A549 (cell line): ENCODE measurements around the gene PTPRN2. TPM values are rescaled to one million over a fixed set of nuclear protein-coding genes. Genes with fewer than 3 reads are reported as not detected.

Source experiments
- ATAC-seq, 2 experiments: fragments of 200-7000 bp in 1 of 2; fragments of >200 bp in 1 of 2; cut with Nextera tagmentation in 1 of 2; cut with Tn5 transposase in 1 of 2; 3 replicates each; pipeline versions ENCODE4 v1.8.0 to v1.9.1; 2018 to 2020; ENCODE audit warnings: mild to moderate bottlenecking in 1 of 2, moderate library complexity in 1 of 2
- CTCF ChIA-PET: fragments of 300-600 bp; sonication (Branson Sonifier 250); formaldehyde crosslinking; extraction: SDS; loops from one replicate; lab custom pipeline; 2021; ENCODE audit warnings: antibody characterized with exemption, inconsistent platforms; lab: Yijun Ruan, JAX
- POLR2A ChIA-PET: fragments of 350-600 bp; formaldehyde crosslinking; extraction: SDS; loops from one replicate; lab custom pipeline; 2021; ENCODE audit warnings: antibody characterized with exemption, inconsistent platforms; lab: Yijun Ruan, JAX
- DNase-seq, 2 experiments: peaks; one replicate each; pipeline versions ENCODE4 v3.0.0 to v3.0.0-alpha.2; 2011 to 2016; ENCODE audit warnings: low read depth in 1 of 2, low spot score in 1 of 2
- FAIRE-seq: peaks from 2 replicates; lab custom pipeline; 2011; peaks lifted over from hg19 to GRCh38; lab: Jason Lieb, UNC
- H3K27ac ChIP-seq, 2 experiments: fragments of >200 bp; sonication (Bioruptor Twin); formaldehyde crosslinking; 3 replicates each; pipeline ENCODE4 v1.5.1; 2016 to 2017
- H3K4me1 ChIP-seq: fragments of >200 bp; sonication (Bioruptor Twin); formaldehyde crosslinking; 3 replicates; pipeline ENCODE4 v1.6.1; 2016
- H3K4me2 ChIP-seq: fragments of >200 bp; sonication (Bioruptor Twin); formaldehyde crosslinking; 3 replicates; pipeline ENCODE4 v1.6.1; 2016
- H3K4me3 ChIP-seq: fragments of >200 bp; sonication (Bioruptor Twin); formaldehyde crosslinking; 3 replicates; pipeline ENCODE4 v1.5.1; 2016
- H3K9me3 ChIP-seq: fragments of >200 bp; sonication (Bioruptor Twin); formaldehyde crosslinking; 3 replicates; pipeline ENCODE4 v1.6.1; 2016
- CBX2 ChIP-seq: fragments of 200-600 bp; sonication (generic); IDR thresholded peaks from 2 replicates; pipeline ENCODE4 v1.6.1; 2016; ENCODE audit warnings: low read depth, mild to moderate bottlenecking, borderline replicate concordance
- CHD2 ChIP-seq: fragments of 150-350 bp; IDR thresholded peaks from 2 replicates; pipeline ENCODE4 v1.6.1; 2014; ENCODE audit warnings: low read length; ENCODE audit not compliant: partially characterized antibody
- CHD4 ChIP-seq: fragments of 200-600 bp; sonication (generic); IDR thresholded peaks from 2 replicates; pipeline ENCODE4 v1.6.1; 2016; ENCODE audit warnings: antibody characterized with exemption, mild to moderate bottlenecking, borderline replicate concordance
- EHMT2 ChIP-seq: fragments of 200-600 bp; sonication (generic); IDR thresholded peaks from 2 replicates; pipeline ENCODE4 v1.6.1; 2016; ENCODE audit warnings: antibody characterized with exemption, low read depth, mild to moderate bottlenecking, moderate library complexity
- FOSB ChIP-seq: fragments of 250-450 bp; sonication (Bioruptor Pico); IDR thresholded peaks from 2 replicates; pipeline ENCODE4 v1.5.0; 2020; ENCODE audit warnings: mild to moderate bottlenecking, moderate library complexity
- HOXA7 ChIP-seq: fragments of 250-450 bp; sonication (Bioruptor Pico); IDR thresholded peaks from 2 replicates; pipeline ENCODE4 v1.5.0; 2020; ENCODE audit warnings: mild to moderate bottlenecking, moderate library complexity
- HOXB13 ChIP-seq: fragments of 250-450 bp; sonication (Bioruptor Pico); IDR thresholded peaks from 2 replicates; pipeline ENCODE4 v1.5.0; 2020; ENCODE audit warnings: low read depth, mild to moderate bottlenecking, moderate library complexity
- MAZ ChIP-seq: fragments of 150-350 bp; IDR thresholded peaks from 2 replicates; pipeline ENCODE4 v1.6.1; 2014; ENCODE audit warnings: antibody characterized with exemption, low read depth, low read length, borderline replicate concordance
- MYC ChIP-seq: IDR thresholded peaks from 2 replicates; pipeline ENCODE4 v1.6.1; 2012; ENCODE audit warnings: mild to moderate bottlenecking, inconsistent platforms, low read length, improper control_type of control experiment, borderline replicate concordance
- NPAS2 ChIP-seq: fragments of 250-450 bp; sonication (Bioruptor Pico); IDR thresholded peaks from 2 replicates; pipeline ENCODE4 v1.8.0; 2022; ENCODE audit warnings: mild to moderate bottlenecking, moderate library complexity, borderline replicate concordance
- POLR2A ChIP-seq: IDR thresholded peaks from 2 replicates; pipeline ENCODE4 v1.6.1; 2012; ENCODE audit warnings: mild to moderate bottlenecking, low read length
- RARB ChIP-seq: fragments of 250-450 bp; sonication (Bioruptor Pico); IDR thresholded peaks from 2 replicates; pipeline ENCODE4 v1.8.0; 2021; ENCODE audit warnings: mild to moderate bottlenecking, moderate library complexity
- RCOR1 ChIP-seq: fragments of 150-350 bp; IDR thresholded peaks from 2 replicates; pipeline ENCODE4 v1.6.1; 2014; ENCODE audit warnings: antibody characterized with exemption, low read length, low read depth
- RFX5 ChIP-seq: fragments of 450-650 bp; IDR thresholded peaks from 2 replicates; pipeline ENCODE4 v1.7.1; 2014; ENCODE audit warnings: antibody characterized with exemption, mild to moderate bottlenecking, moderate library complexity
- TP53 ChIP-seq: fragments of 250-450 bp; sonication (Bioruptor Pico); IDR thresholded peaks from 2 replicates; pipeline ENCODE4 v1.5.0; 2021; ENCODE audit warnings: mild to moderate bottlenecking, moderate library complexity
- ZC3H11A ChIP-seq: fragments of 450-650 bp; IDR thresholded peaks from 2 replicates; pipeline ENCODE4 v1.6.1; 2014; ENCODE audit warnings: antibody characterized with exemption, mild to moderate bottlenecking
- ZSCAN20 ChIP-seq: fragments of 250-450 bp; sonication (Bioruptor Pico); IDR thresholded peaks from 2 replicates; pipeline ENCODE4 v1.8.0; 2022; ENCODE audit warnings: mild to moderate bottlenecking, moderate library complexity
- WGBS: methylation state at CpG from one replicate; pipeline ENCODE4 v1.1.6; 2017; ENCODE audit errors: missing lambda C conversion rate; 5-methylcytosine and 5-hydroxymethylcytosine counted together
- polyA plus RNA-seq, 4 experiments: library from polyadenylated mRNA; depleted of rRNA in 3 of 4; stranded (reverse); fragments of >200 nt; fragmentation: RNase III in 1 of 4; extraction: RNeasy Plus Mini Kit Qiagen cat#74134 plus additional on column Dnase treatment in 1 of 4; gene quantifications; 2 replicates in 3 of 4; 3 replicates in 1 of 4; pipeline ENCODE4 v1.2.3, GENCODE V29; 2011 to 2017
- TF ChIP-seq, protein P1 (sequence below): fragments of >200 bp; sonication (Bioruptor Twin); formaldehyde crosslinking; IDR thresholded peaks from 3 replicates; pipeline ENCODE4 v1.5.1; 2016
- TF ChIP-seq, protein P2 (sequence below): fragments of 150-350 bp; IDR thresholded peaks from 2 replicates; pipeline ENCODE4 v1.6.1; 2014; ENCODE audit warnings: low read depth, mild to moderate bottlenecking, low read length
- TF ChIP-seq, protein P3 (sequence below): fragments of 250-450 bp; sonication (Bioruptor Pico); IDR thresholded peaks from 2 replicates; pipeline ENCODE4 v1.5.0; 2021; ENCODE audit warnings: mild to moderate bottlenecking, moderate library complexity, borderline replicate concordance

Gene PTPRN2
- polyA plus RNA-seq, 2 of the 4 experiments (the other 2 are of a cell fraction) = 0.41 to 1.2 TPM

DNA sequence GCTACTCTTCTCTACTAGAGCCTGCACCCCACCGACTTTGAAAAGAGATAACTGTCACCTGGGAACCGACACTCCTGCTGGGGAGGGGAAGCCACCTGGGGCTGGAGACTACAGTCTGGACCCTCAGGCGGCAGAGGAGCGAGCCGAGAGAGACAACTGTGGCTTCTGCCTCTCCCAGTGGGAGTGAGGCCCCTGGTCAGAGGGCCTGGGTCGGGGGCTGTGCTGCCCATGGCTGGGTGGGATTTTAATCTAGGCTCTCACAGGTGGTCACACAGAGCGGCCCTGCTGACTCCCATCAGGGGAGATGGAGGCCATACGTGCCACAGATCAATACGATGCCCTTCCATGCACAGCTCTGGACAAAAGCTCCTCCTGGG lies 878.7 kb downstream of the PTPRN2 start:
- Histone ChIP-seq H3K27ac (no peak overlapping the region), H3K4me3 (no peak overlapping the region), H3K4me1 (no peaks in the 10 kb centered on the region), H3K4me2 (no peak overlapping the region), H3K9me3 (no peaks in the 10 kb centered on the region)
- WGBS = 44% methylated on average over 7 of the region's 9 CpGs
- TF ChIP-seq HOXB13 (CRISPR knock-in tag) = no peak
- TF ChIP-seq RARB (CRISPR knock-in tag) = no peak
- TF ChIP-seq CBX2 = no peak
- TF ChIP-seq, protein P1, sequence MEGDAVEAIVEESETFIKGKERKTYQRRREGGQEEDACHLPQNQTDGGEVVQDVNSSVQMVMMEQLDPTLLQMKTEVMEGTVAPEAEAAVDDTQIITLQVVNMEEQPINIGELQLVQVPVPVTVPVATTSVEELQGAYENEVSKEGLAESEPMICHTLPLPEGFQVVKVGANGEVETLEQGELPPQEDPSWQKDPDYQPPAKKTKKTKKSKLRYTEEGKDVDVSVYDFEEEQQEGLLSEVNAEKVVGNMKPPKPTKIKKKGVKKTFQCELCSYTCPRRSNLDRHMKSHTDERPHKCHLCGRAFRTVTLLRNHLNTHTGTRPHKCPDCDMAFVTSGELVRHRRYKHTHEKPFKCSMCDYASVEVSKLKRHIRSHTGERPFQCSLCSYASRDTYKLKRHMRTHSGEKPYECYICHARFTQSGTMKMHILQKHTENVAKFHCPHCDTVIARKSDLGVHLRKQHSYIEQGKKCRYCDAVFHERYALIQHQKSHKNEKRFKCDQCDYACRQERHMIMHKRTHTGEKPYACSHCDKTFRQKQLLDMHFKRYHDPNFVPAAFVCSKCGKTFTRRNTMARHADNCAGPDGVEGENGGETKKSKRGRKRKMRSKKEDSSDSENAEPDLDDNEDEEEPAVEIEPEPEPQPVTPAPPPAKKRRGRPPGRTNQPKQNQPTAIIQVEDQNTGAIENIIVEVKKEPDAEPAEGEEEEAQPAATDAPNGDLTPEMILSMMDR = no peak
- TF ChIP-seq MYC = no peak
- no peak for TF ChIP-seq POLR2A
- TF ChIP-seq FOSB (CRISPR knock-in tag) = no peak
- TF ChIP-seq CHD4 = no peak
- no peak for TF ChIP-seq RFX5
- TF ChIP-seq EHMT2 = no peak
- TF ChIP-seq, protein P2, sequence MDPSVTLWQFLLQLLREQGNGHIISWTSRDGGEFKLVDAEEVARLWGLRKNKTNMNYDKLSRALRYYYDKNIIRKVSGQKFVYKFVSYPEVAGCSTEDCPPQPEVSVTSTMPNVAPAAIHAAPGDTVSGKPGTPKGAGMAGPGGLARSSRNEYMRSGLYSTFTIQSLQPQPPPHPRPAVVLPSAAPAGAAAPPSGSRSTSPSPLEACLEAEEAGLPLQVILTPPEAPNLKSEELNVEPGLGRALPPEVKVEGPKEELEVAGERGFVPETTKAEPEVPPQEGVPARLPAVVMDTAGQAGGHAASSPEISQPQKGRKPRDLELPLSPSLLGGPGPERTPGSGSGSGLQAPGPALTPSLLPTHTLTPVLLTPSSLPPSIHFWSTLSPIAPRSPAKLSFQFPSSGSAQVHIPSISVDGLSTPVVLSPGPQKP = no peak
- TF ChIP-seq TP53 (CRISPR knock-in tag) = no peak
- no peak for TF ChIP-seq MAZ
- no peak for TF ChIP-seq CHD2
- TF ChIP-seq, protein P3, sequence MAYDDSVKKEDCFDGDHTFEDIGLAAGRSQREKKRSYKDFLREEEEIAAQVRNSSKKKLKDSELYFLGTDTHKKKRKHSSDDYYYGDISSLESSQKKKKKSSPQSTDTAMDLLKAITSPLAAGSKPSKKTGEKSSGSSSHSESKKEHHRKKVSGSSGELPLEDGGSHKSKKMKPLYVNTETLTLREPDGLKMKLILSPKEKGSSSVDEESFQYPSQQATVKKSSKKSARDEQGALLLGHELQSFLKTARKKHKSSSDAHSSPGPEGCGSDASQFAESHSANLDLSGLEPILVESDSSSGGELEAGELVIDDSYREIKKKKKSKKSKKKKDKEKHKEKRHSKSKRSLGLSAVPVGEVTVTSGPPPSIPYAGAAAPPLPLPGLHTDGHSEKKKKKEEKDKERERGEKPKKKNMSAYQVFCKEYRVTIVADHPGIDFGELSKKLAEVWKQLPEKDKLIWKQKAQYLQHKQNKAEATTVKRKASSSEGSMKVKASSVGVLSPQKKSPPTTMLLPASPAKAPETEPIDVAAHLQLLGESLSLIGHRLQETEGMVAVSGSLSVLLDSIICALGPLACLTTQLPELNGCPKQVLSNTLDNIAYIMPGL (CRISPR knock-in tag) = no peak
- ATAC-seq (peak in 1 of 2 experiments; percentile 21; a peak in 2 of 6 replicates), FAIRE-seq (no peak), DNase-seq (no peak)
- CTCF ChIA-PET = interaction anchor here (1.4 kb wide), 1 partner anchor 277 kb away, joined by 4 read pairs; no protein-coding TSS in a partner anchor
- POLR2A ChIA-PET = no interaction called here

DNA sequence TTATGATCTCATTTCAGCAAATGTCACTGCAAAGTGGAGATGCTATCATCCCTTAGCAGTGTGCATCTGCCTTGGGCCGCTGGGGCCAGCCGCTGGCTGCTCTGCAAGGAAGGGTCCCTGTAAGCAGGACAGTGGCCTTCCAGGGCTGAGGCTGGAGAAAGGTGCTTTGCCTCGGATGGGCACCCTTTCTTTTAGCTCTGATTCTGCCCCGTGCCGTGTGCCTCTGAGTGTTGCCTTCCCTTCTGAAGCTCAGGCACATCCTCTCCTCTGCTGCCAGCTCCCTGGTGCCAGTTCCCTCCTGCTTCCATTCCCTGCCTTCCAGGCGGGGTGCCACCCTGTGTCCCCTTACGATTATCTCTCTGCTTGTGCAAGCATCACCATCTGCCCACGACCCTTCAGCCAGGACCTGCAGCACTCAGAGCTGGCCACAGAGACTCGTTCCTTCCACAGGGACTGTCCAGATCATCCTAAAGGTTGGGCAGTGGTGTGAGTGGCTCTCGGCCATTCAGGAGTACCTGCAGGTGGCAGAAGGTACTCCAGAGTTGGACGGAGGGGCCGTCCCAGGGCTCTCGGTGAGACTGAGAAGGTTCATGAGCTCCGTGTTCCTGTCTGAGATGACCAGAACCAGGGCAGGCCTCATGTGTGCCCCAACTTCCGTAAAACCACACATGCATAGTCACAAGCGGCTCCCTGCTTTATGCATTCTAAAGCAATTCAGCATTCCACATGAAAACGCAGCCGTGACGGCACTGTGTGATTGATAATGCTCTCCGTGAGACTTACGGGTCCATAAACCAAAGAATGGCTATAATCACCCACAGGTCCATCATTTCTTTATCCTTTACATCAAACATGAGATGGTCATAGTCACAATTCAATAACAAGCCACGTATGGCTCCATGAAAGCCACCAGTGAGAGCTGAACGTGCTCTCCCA lies 879.4 kb downstream of the PTPRN2 start:
- Histone ChIP-seq H3K27ac (no peak overlapping the region), H3K4me1 (no peaks in the 10 kb centered on the region), H3K9me3 (no peaks in the 10 kb centered on the region), H3K4me3 (no peak overlapping the region), H3K4me2 (no peak overlapping the region)
- WGBS = 23% methylated on average over 23 of the region's 23 CpGs
- no peak for FAIRE-seq
- ChIA-PET CTCF (interaction anchor here (1.4 kb wide), 1 partner anchor 276 kb away, joined by 4 read pairs; no protein-coding TSS in a partner anchor), POLR2A (no interaction called here)
- no peak for DNase-seq
- ATAC-seq = peak; percentile 44 to 52; a peak in 3 of 6 replicates
- TF ChIP-seq RCOR1 (no peak), ZSCAN20 (CRISPR knock-in tag) (no peak), FOSB (CRISPR knock-in tag) (no peak), RFX5 (no peak), HOXA7 (no peak), NPAS2 (no peak), TP53 (CRISPR knock-in tag) (no peak), ZC3H11A (no peak)
